Endothelial cell of umbilical vein (primary cell): ENCODE results near the gene TM4SF18. TPM values are rescaled to one million over a fixed set of nuclear protein-coding genes. Genes with fewer than 3 reads are reported as not detected.

ENCODE experiments used
- BruUV-seq: library from RNA; stranded (reverse); fragments of 400-500 nt; replicated peaks from 2 replicates; lab custom pipeline; 2021; lab: Mats Ljungman, UMichigan
- CTCF ChIA-PET: fragments of 300-600, 350-600 bp; sonication (Branson Sonifier 250); formaldehyde crosslinking; loops from one replicate; lab custom pipeline; 2021; ENCODE audit warnings: antibody characterized with exemption, inconsistent platforms; lab: Charles Lee
- POLR2A ChIA-PET: fragments of 300-600, 350-600 bp; sonication (Branson Sonifier 250); formaldehyde crosslinking; loops from one replicate; lab custom pipeline; 2021; ENCODE audit warnings: antibody characterized with exemption, inconsistent platforms; lab: Charles Lee
- DNase-seq: peaks from one replicate; pipeline ENCODE4 v3.0.0-alpha.2; 2011; ENCODE audit warnings: low read depth, low spot score
- FAIRE-seq: peaks from 2 replicates; lab custom pipeline; 2011; peaks lifted over from hg19 to GRCh38; lab: Jason Lieb, UNC
- H2AFZ ChIP-seq: 2 replicates; pipeline ENCODE4 v1.6.0; 2012; ENCODE audit warnings: low read depth, low read length, control low read depth, inconsistent platforms
- H3K27ac ChIP-seq: 2 replicates; pipeline ENCODE4 v1.5.1; 2011; ENCODE audit warnings: low read depth, mild to moderate bottlenecking, control low read depth, low read length, moderate library complexity; ENCODE audit not compliant: insufficient read depth
- H3K27me3 ChIP-seq, 2 experiments: 2 replicates each; pipeline versions ENCODE4 v1.6.0 to v1.6.1; 2011; ENCODE audit warnings: low read length in 2 of 2, mixed read lengths in 1 of 2; ENCODE audit not compliant: control insufficient read depth in 2 of 2, insufficient read depth in 2 of 2
- H3K36me3 ChIP-seq, 2 experiments: 2 replicates in 1 of 2; 3 replicates in 1 of 2; pipeline ENCODE4 v1.5.1; 2011; ENCODE audit warnings: low read length in 2 of 2, mild to moderate bottlenecking in 1 of 2, moderate library complexity in 1 of 2; ENCODE audit not compliant: control insufficient read depth in 2 of 2, insufficient read depth in 2 of 2; ENCODE audit errors: extremely low read depth in 1 of 2
- H3K4me1 ChIP-seq: 3 replicates; pipeline ENCODE4 v1.5.1; 2011; ENCODE audit warnings: mild to moderate bottlenecking, low read length; ENCODE audit not compliant: control insufficient read depth, insufficient read depth; ENCODE audit errors: extremely low read depth
- H3K4me2 ChIP-seq: 2 replicates; pipeline ENCODE4 v1.6.1; 2011; ENCODE audit warnings: low read length, control low read depth, mixed read lengths; ENCODE audit not compliant: insufficient read depth
- H3K4me3 ChIP-seq, 3 experiments: fragments of 200-600 bp in 1 of 3; sonication (generic), shearing (Covaris generic) in 1 of 3; replicated peaks in 1 of 3; 2 replicates each; pipeline ENCODE4 v1.5.1; 2011 to 2016; ENCODE audit warnings: control low read depth in 3 of 3, low read length in 3 of 3, mild to moderate bottlenecking in 2 of 3, inconsistent platforms in 1 of 3, low read depth in 1 of 3, moderate library complexity in 1 of 3; ENCODE audit not compliant: insufficient read depth in 1 of 3
- H3K79me2 ChIP-seq: 2 replicates; pipeline ENCODE4 v1.6.0; 2012; ENCODE audit warnings: low read length, inconsistent platforms; ENCODE audit not compliant: control insufficient read depth, insufficient read depth
- H3K9ac ChIP-seq: replicated peaks from 2 replicates; pipeline ENCODE3; 2011; ENCODE audit warnings: low read length, control low read depth; ENCODE audit not compliant: insufficient read depth; ENCODE audit errors: extremely low read depth
- H3K9me1 ChIP-seq: replicated peaks from 3 replicates; pipeline ENCODE4 v1.6.0; 2011; ENCODE audit warnings: mild to moderate bottlenecking, low read length; ENCODE audit not compliant: control insufficient read depth, insufficient read depth; ENCODE audit errors: extremely low read depth
- H3K9me3 ChIP-seq: replicated peaks from 2 replicates; pipeline ENCODE4 v1.5.1; 2012; ENCODE audit warnings: low read length, inconsistent platforms; ENCODE audit not compliant: control insufficient read depth, insufficient read depth
- H4K20me1 ChIP-seq: replicated peaks from 2 replicates; pipeline ENCODE3; 2011; ENCODE audit warnings: mild to moderate bottlenecking, low read length; ENCODE audit not compliant: control insufficient read depth, insufficient read depth; ENCODE audit errors: extremely low read depth
- CTCF ChIP-seq, 2 donors: IDR thresholded peaks; 1 replicate in 1 of 2; 2 replicates in 1 of 2; pipeline ENCODE4 v1.5.1; 2011; ENCODE audit warnings: low read length in 2 of 2, mild to moderate bottlenecking in 2 of 2, moderate library complexity in 2 of 2, control low read depth in 1 of 2, inconsistent platforms in 1 of 2, low read depth in 1 of 2; ENCODE audit not compliant: insufficient read depth in 1 of 2; ENCODE audit errors: extremely low read depth in 1 of 2
- EZH2 ChIP-seq: IDR thresholded peaks from 2 replicates; pipeline ENCODE4 v1.6.1; 2012; ENCODE audit warnings: borderline replicate concordance, low read depth, mild to moderate bottlenecking, moderate library complexity, low read length, inconsistent platforms; ENCODE audit not compliant: severe bottlenecking
- FOS ChIP-seq: IDR thresholded peaks from 2 replicates; pipeline ENCODE4 v1.6.1; 2011; ENCODE audit warnings: mild to moderate bottlenecking, low read length, moderate library complexity, borderline replicate concordance; ENCODE audit not compliant: insufficient read depth
- GATA2 ChIP-seq: IDR thresholded peaks from 2 replicates; pipeline ENCODE4 v1.7.0; 2011; ENCODE audit warnings: low read depth, mild to moderate bottlenecking, moderate library complexity, mixed read lengths, low read length; ENCODE audit not compliant: insufficient read length, insufficient read depth
- JUN ChIP-seq: IDR thresholded peaks from 2 replicates; pipeline ENCODE4 v1.6.1; 2011; ENCODE audit warnings: borderline replicate concordance, low read depth; ENCODE audit not compliant: insufficient read length, insufficient read depth
- MYC ChIP-seq: IDR thresholded peaks from one replicate; pipeline ENCODE4 v1.6.1; 2011; ENCODE audit warnings: mild to moderate bottlenecking, low read depth, low read length
- POLR2A ChIP-seq: IDR thresholded peaks from 2 replicates; pipeline ENCODE4 v1.6.1; 2012; ENCODE audit warnings: low read depth, mild to moderate bottlenecking, control low read depth, low read length
- POLR2AphosphoS5 ChIP-seq: IDR thresholded peaks from 2 replicates; pipeline ENCODE4 v1.6.1; 2012; ENCODE audit warnings: low read depth, mild to moderate bottlenecking, control low read depth, low read length, moderate library complexity; ENCODE audit not compliant: insufficient read depth
- dilution Hi-C: fragments of 300-500 bp; cut with MboI; formaldehyde crosslinking; loops from one replicate; pipeline ENCODE4 v1.15.0; 2019; ENCODE audit warnings: low sequenced_read_pairs; ENCODE audit not compliant: extremely low pct_ligation_motif_present
- intact Hi-C: fragments of 100-400 bp; cut with micrococcal nuclease; formaldehyde crosslinking; loops from one replicate; pipeline ENCODE4 v1.10.0; 2022
- polyA plus RNA-seq, 4 experiments: library from polyadenylated mRNA; depleted of rRNA in 3 of 4; stranded (reverse) in 3 of 4; unstranded in 1 of 4; fragments of >200 nt; gene quantifications; 2 replicates each; pipeline versions ENCODE4 v1.2.1 to v1.2.3, GENCODE V29; 2011 to 2012; ENCODE audit warnings: missing spikeins in 1 of 4
- total RNA-seq: library from RNA; stranded (reverse); gene quantifications from 2 replicates; pipeline ENCODE4 v1.2.3, GENCODE V29; 2021
- TF ChIP-seq, protein P1 (sequence below): IDR thresholded peaks from 2 replicates; pipeline ENCODE4 v1.6.1; 2011; ENCODE audit not compliant: insufficient read depth, insufficient read length

Gene TM4SF18
- total and polyA plus RNA-seq, 2 donors (not counting 3 experiments of a cell fraction or from before 2014, with no cell fraction given): 158 to 163 TPM

GRCh38 chr3:149356044-149356592, 22.7 kb upstream of the TM4SF18 start:
- TF ChIP-seq, protein P1, sequence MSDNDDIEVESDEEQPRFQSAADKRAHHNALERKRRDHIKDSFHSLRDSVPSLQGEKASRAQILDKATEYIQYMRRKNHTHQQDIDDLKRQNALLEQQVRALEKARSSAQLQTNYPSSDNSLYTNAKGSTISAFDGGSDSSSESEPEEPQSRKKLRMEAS: no peak
- TF ChIP-seq GATA2 (no peak), MYC (no peak), CTCF (IDR thresholded peaks at IDR 0.05; ENCODE audit: extremely low read depth in 1 of 2, insufficient read depth in 1 of 2, low read depth in 1 of 2, low read length in 2 of 2) (no peak), FOS (no peak), POLR2AphosphoS5 (no peak), POLR2A (no peak), EZH2 (no peak), JUN (no peak)
- ChIA-PET CTCF (interaction anchor here (1.0 to 3.2 kb wide), 4 partner anchors 9 to 236 kb away, joined by 3 to 14 read pairs (median 8); no protein-coding TSS in a partner anchor), POLR2A (interaction anchor here (1.5 kb wide), 1 partner anchor 15 kb away, joined by 6 read pairs; no protein-coding TSS in a partner anchor)
- Histone ChIP-seq H3K9ac (no peak overlapping the region), H3K9me1 (no peaks in the 10 kb centered on the region), H3K27ac (no peak overlapping the region), H3K4me2 (no peak overlapping the region), H3K27me3 (no peaks in the 10 kb centered on the region), H2AFZ (no peak overlapping the region), H4K20me1 (no peaks in the 10 kb centered on the region), H3K4me1 (peaks cover 12% of the 10 kb centered on the region), H3K9me3 (no peaks in the 10 kb centered on the region), H3K36me3 (no peaks in the 10 kb centered on the region), H3K79me2 (no peaks in the 10 kb centered on the region), H3K4me3 (no peak overlapping the region)
- BruUV-seq: no TSS peak
- DNase-seq: no peak
- intact Hi-C loops: no loop called here
- no peak for FAIRE-seq
- dilution Hi-C loops: no loop called here
